BE2C (cell line): ENCODE data around the gene B3GNT9.

Experiments
- DNase-seq: peaks from one replicate; pipeline ENCODE4 v3.0.0-alpha.2; 2020
- H3K27me3 ChIP-seq: fragments of 250-450 bp; sonication (Bioruptor Pico); 2 replicates; pipeline ENCODE4 v1.5.1; 2020; ENCODE audit warnings: mild to moderate bottlenecking
- H3K36me3 ChIP-seq: fragments of 250-450 bp; sonication (Bioruptor Pico); 2 replicates; pipeline ENCODE4 v1.5.1; 2020; ENCODE audit warnings: mild to moderate bottlenecking
- H3K4me1 ChIP-seq: fragments of 250-450 bp; sonication (Bioruptor Pico); 2 replicates; pipeline ENCODE4 v1.5.1; 2020
- H3K4me3 ChIP-seq: 2 replicates; pipeline ENCODE4 v1.5.1; 2011; ENCODE audit warnings: low read depth, low read length
- H3K9me3 ChIP-seq: fragments of 250-450 bp; sonication (Bioruptor Pico); 2 replicates; pipeline ENCODE4 v1.5.1; 2020
- CTCF ChIP-seq: IDR thresholded peaks from 2 replicates; pipeline ENCODE4 v1.5.1; 2012; ENCODE audit warnings: mild to moderate bottlenecking, low read depth, low read length

B3GNT9 gene

GRCh38 chr16:67177743-67178699 lies 27.2 kb upstream of the B3GNT9 start:
- no peaks in the 10 kb centered on the region for H3K27me3 ChIP-seq
- no peaks in the 10 kb centered on the region for H3K9me3 ChIP-seq
- peak; percentile 75 for DNase-seq
- no peaks in the 10 kb centered on the region for H3K36me3 ChIP-seq
- peaks cover 4% of the 10 kb centered on the region; the same call in 1 of the 2 replicates for H3K4me1 ChIP-seq
- TF ChIP-seq CTCF: no peak
- peak overlapping the region; percentile 57 for H3K4me3 ChIP-seq

- Histone ChIP-seq H3K36me3 (no peaks in the 10 kb centered on the region), H3K27me3 (no peaks in the 10 kb centered on the region), H3K9me3 (no peaks in the 10 kb centered on the region), H3K4me1 (peaks cover 4% of the 10 kb centered on the region; the same call in 1 of the 2 replicates), H3K4me3 (no peak overlapping the region)
- no peak for DNase-seq
- no peak for TF ChIP-seq CTCF
These were observed 25.9 kb upstream of the B3GNT9 start for GRCh38 chr16:67176662-67177061.

GRCh38 chr16:67174706-67175231 lies 24.0 kb upstream of the B3GNT9 start:
- no peaks in the 10 kb centered on the region for H3K36me3 ChIP-seq
- H3K4me3 ChIP-seq: peak overlapping the region; percentile 65
- no peak for DNase-seq
- peaks cover 13% of the 10 kb centered on the region for H3K4me1 ChIP-seq
- H3K9me3 ChIP-seq: no peaks in the 10 kb centered on the region
- H3K27me3 ChIP-seq: no peaks in the 10 kb centered on the region
- TF ChIP-seq CTCF: no peak

- H3K9me3 ChIP-seq: no peaks in the 10 kb centered on the region
- H3K36me3 ChIP-seq: no peaks in the 10 kb centered on the region
- H3K4me3 ChIP-seq: peak overlapping the region; percentile 65
- DNase-seq: peak; percentile 95
- peaks cover 18% of the 10 kb centered on the region for H3K4me1 ChIP-seq
- TF ChIP-seq CTCF: peak; percentile 25; the same call in 1 of the 2 replicates
- no peaks in the 10 kb centered on the region for H3K27me3 ChIP-seq
These were observed 23.3 kb upstream of the B3GNT9 start for GRCh38 chr16:67173808-67174705.

- H3K36me3 ChIP-seq: no peaks in the 10 kb centered on the region
- peaks cover 18% of the 10 kb centered on the region for H3K4me1 ChIP-seq
- TF ChIP-seq CTCF: no peak
- peak overlapping the region; percentile 65 for H3K4me3 ChIP-seq
- H3K9me3 ChIP-seq: no peaks in the 10 kb centered on the region
- DNase-seq: no peak
- no peaks in the 10 kb centered on the region for H3K27me3 ChIP-seq
These were observed 22.5 kb upstream of the B3GNT9 start for GRCh38 chr16:67173323-67173722.
